Transverse colon (tissue), 4 donors: ENCODE results near the gene TNF. TPM values are rescaled to one million over a fixed set of nuclear protein-coding genes. Genes with fewer than 3 reads are reported as not detected.

Source experiments
- DNase-seq: peaks from one replicate; pipeline ENCODE4 v3.0.0-alpha.2; 2019
- H3K27ac ChIP-seq, 4 donors: fragments of 200-600 bp; sonication (generic); 2 replicates each; pipeline ENCODE4 v1.5.1; 2016 to 2018; ENCODE audit warnings: inconsistent platforms in 4 of 4
- H3K27me3 ChIP-seq: fragments of 200-600 bp; sonication (generic); 2 replicates; pipeline ENCODE4 v1.5.1; 2017; ENCODE audit warnings: inconsistent platforms
- H3K36me3 ChIP-seq, 4 donors: fragments of 200-600 bp; sonication (generic); 2 replicates each; pipeline ENCODE4 v1.5.1; 2017 to 2019; ENCODE audit warnings: inconsistent platforms in 4 of 4
- H3K4me1 ChIP-seq, 4 donors: fragments of 200-600 bp; sonication (generic); 2 replicates each; pipeline ENCODE4 v1.5.1; 2017 to 2020; ENCODE audit warnings: inconsistent platforms in 4 of 4
- H3K4me3 ChIP-seq, 4 donors: fragments of 200-600 bp; sonication (generic); 1 replicate in 1 of 4; 2 replicates in 3 of 4; pipeline versions ENCODE4 v1.5.1 to v1.6.1; 2017 to 2019; ENCODE audit warnings: inconsistent platforms in 4 of 4
- H3K9me3 ChIP-seq, 2 donors: fragments of 200-600 bp; sonication (generic); 2 replicates each; pipeline ENCODE4 v1.5.1; 2017 to 2019; ENCODE audit warnings: inconsistent platforms in 2 of 2
- CTCF ChIP-seq, 5 experiments: fragments of 200-600 bp in 3 of 5; fragments of 450-650 bp in 2 of 5; sonication (generic) in 3 of 5; IDR thresholded peaks; 1 replicate in 2 of 5; 2 replicates in 3 of 5; pipeline ENCODE4 v1.5.1; 2016 to 2017; ENCODE audit warnings: antibody characterized with exemption in 5 of 5, inconsistent platforms in 3 of 5, mild to moderate bottlenecking in 2 of 5, moderate library complexity in 1 of 5
- EP300 ChIP-seq: sonication (generic); formaldehyde crosslinking; IDR thresholded peaks from one replicate; pipeline ENCODE4 v1.6.1; 2017; ENCODE audit warnings: antibody characterized with exemption, low read depth
- POLR2A ChIP-seq: fragments of 450-650 bp; IDR thresholded peaks from one replicate; pipeline ENCODE4 v1.6.1; 2016; ENCODE audit warnings: antibody characterized with exemption, mild to moderate bottlenecking, moderate library complexity
- POLR2AphosphoS5 ChIP-seq, 3 donors: sonication (generic); formaldehyde crosslinking; IDR thresholded peaks; one replicate each; pipeline ENCODE4 v1.6.1; 2016; ENCODE audit warnings: antibody characterized with exemption in 3 of 3
- WGBS, 2 donors: methylation state at CpG; one replicate each; pipeline ENCODE4 v1.1.5; 2018; ENCODE audit warnings: low coverage in 1 of 2; 5-methylcytosine and 5-hydroxymethylcytosine counted together
- in situ Hi-C, 4 donors: fragments of 200-750 bp; cut with MboI; loops; one replicate each; pipeline versions ENCODE4 v1.15.0 to v1.15.1; 2017; ENCODE audit warnings: low sequenced_read_pairs in 3 of 4, low pct_ligation_motif_present in 1 of 4, low pct_unique_long_range_greater_than_20kb in 1 of 4
- intact Hi-C: fragments of 100-400 bp; cut with DNase I; formaldehyde crosslinking; loops from one replicate; pipeline ENCODE4 v1.15.1; 2023; ENCODE audit warnings: low total_unique reads
- total RNA-seq, 4 donors: library from RNA; depleted of rRNA; stranded (reverse); fragments of >200 nt; gene quantifications; one replicate each; pipeline ENCODE4 v1.1.0, GENCODE V29; 2016

The TNF gene
- total RNA-seq, 4 donors from 2014 or later, result 0.41 to 1.1 TPM; not detected in 2

GRCh38 chr6:31529329-31530150, 45.8 kb upstream of the TNF start:
- intact Hi-C loops, result no loop called here
- DNase-seq, result no peak
- Histone ChIP-seq H3K9me3 (no peaks in the 10 kb centered on the region), H3K27ac (no peak overlapping the region), H3K4me3 (no peak overlapping the region), H3K27me3 (no peaks in the 10 kb centered on the region), H3K4me1 (no peaks in the 10 kb centered on the region), H3K36me3 (peaks cover 0 to 44% (median 23%) of the 10 kb centered on the region in 4 donors)
- 58% methylated on average over 12 of the region's 12 CpGs; no CpG with 5 or more reads in 1 of the 2 donors for WGBS, 2 donors
- in situ Hi-C loops, result no loop called here
- TF ChIP-seq POLR2A (no peak), POLR2AphosphoS5 (IDR thresholded peaks at IDR 0.05) (peak in 1 of 3 donors; percentile 27)

GRCh38 chr6:31530659-31531058, 44.7 kb upstream of the TNF start:
- no peak overlapping the region for H3K27ac ChIP-seq
- no peaks in the 10 kb centered on the region for H3K9me3 ChIP-seq
- in situ Hi-C loops (no loop called here), intact Hi-C loops (no loop called here)
- 59 to 82% methylated on average over 3 to 5 of the region's 6 CpGs for WGBS, 2 donors
- peaks cover 0 to 55% (median 29%) of the 10 kb centered on the region in 4 donors for H3K36me3 ChIP-seq
- DNase-seq, result no peak
- H3K4me1 ChIP-seq, result no peaks in the 10 kb centered on the region
- H3K4me3 ChIP-seq, result no peak overlapping the region
- H3K27me3 ChIP-seq, result no peaks in the 10 kb centered on the region
- TF ChIP-seq EP300 (no peak), POLR2AphosphoS5 (IDR thresholded peaks at IDR 0.05) (no peak), POLR2A (no peak), CTCF (IDR thresholded peaks at IDR 0.05) (no peak)

GRCh38 chr6:31531162-31531561, 44.2 kb upstream of the TNF start:
- H3K27ac ChIP-seq, result no peak overlapping the region
- 86 to 91% methylated on average over 7 of the region's 7 CpGs for WGBS, 2 donors
- no peak overlapping the region for H3K4me3 ChIP-seq
- H3K27me3 ChIP-seq, result no peaks in the 10 kb centered on the region
- TF ChIP-seq CTCF (IDR thresholded peaks at IDR 0.05), result no peak
- TF ChIP-seq POLR2AphosphoS5 (IDR thresholded peaks at IDR 0.05), result no peak
- TF ChIP-seq EP300, result no peak
- TF ChIP-seq POLR2A, result no peak
- no peak for DNase-seq
- peaks cover 0 to 60% (median 31%) of the 10 kb centered on the region in 4 donors for H3K36me3 ChIP-seq
- H3K4me1 ChIP-seq, result no peaks in the 10 kb centered on the region
- no peaks in the 10 kb centered on the region for H3K9me3 ChIP-seq
- in situ Hi-C loops, result no loop called here
- intact Hi-C loops, result no loop called here

GRCh38 chr6:31531771-31532643, 43.4 kb upstream of the TNF start:
- H3K4me1 ChIP-seq, result no peaks in the 10 kb centered on the region
- no peak overlapping the region for H3K27ac ChIP-seq
- in situ Hi-C loops, result no loop called here
- H3K36me3 ChIP-seq, result peaks cover 0 to 69% (median 35%) of the 10 kb centered on the region in 4 donors
- intact Hi-C loops, result no loop called here
- H3K9me3 ChIP-seq, result no peaks in the 10 kb centered on the region
- 64 to 70% methylated on average over 7 to 9 of the region's 9 CpGs for WGBS, 2 donors
- H3K27me3 ChIP-seq, result no peaks in the 10 kb centered on the region
- no peak for TF ChIP-seq POLR2A
- TF ChIP-seq CTCF (IDR thresholded peaks at IDR 0.05), result no peak
- TF ChIP-seq EP300, result no peak
- no peak for TF ChIP-seq POLR2AphosphoS5 (IDR thresholded peaks at IDR 0.05)
- no peak for DNase-seq
- H3K4me3 ChIP-seq, result no peak overlapping the region
